Hematopoietic multipotent progenitor cell treated with erythropoietin and hydrocortisone succinate and interleukin-3 and kit ligand, for 15 days (in vitro differentiated cells): Measurements from ENCODE around the gene PRODH.
"Not testable (repeated sequence)": the region's sequence is repeated elsewhere in the genome, so short reads cannot be mapped to it uniquely, and the experiment has no call there.

Experiments
- DNase-seq: peaks from one replicate; pipeline ENCODE4 v3.0.0-alpha.2; 2015; ENCODE audit warnings: low spot score

Gene PRODH

GRCh38 chr22:18954303-18954989, 18.4 kb upstream of the PRODH start:
- peak; percentile 51 for DNase-seq

- DNase-seq = not testable (repeated sequence)
These were observed 17.0 kb upstream of the PRODH start for GRCh38 chr22:18953128-18953527.

DNA sequence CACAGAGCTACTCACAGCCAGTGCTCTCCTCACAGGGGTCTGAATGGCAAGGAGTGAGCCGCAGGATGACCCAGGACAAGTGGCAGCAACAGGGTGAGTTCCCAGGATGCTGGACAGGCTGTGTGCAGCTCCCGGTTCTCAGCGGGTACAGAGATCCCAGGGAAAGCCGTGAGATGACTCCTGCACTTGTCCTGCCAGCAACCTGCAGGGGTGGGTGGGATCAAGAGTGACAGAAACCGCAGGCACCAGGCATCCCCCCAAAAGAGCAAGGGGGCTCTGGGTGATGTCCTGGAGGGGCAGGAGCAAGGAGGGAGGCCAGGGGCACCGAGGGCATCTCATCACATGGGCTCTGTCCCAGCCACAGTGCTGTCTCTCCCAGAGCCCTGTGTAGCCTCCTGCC, 15.9 kb upstream of the PRODH start:
- DNase-seq = no peak

DNA sequence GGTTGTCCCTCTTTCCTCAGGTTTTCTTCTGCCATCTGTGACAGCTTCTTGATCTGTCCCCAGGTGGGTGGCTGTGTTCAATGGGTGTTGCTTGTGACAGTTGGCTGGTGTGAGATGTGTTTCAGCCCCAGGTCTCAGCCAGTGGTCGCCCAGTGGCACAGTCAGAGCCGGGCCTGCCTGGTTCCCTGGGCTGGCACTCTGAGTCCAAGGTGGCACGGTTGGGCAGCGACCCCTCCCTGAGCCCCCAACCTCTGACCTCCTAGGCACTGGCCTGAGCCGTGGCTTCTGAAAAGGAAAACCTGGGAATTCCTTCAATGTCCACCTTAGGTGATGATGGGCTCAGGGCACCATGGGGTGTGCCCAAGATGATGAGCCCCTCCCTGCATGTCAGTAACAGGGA, 14.0 kb upstream of the PRODH start:
- DNase-seq = no peak

- no peak for DNase-seq
These were observed 11.8 kb upstream of the PRODH start for GRCh38 chr22:18947905-18948304.

DNA sequence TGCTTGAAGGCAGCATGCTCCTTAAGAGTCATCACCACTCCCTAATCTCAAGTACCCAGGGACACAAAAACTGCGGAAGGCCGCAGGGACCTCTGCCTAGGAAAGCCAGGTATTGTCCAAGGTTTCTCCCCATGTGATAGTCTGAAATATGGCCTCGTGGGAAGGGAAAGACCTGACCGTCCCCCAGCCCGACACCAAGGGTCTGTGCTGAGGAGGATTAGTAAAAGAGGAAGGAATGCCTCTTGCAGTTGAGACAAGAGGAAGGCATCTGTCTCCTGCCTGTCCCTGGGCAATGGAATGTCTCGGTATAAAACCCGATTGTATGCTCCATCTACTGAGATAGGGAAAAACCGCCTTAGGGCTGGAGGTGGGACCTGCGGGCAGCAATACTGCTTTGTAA, 11.0 kb upstream of the PRODH start:
- not testable (repeated sequence) for DNase-seq

GRCh38 chr22:18938691-18939090, 2.6 kb upstream of the PRODH start:
- DNase-seq = not testable (repeated sequence)

- DNase-seq = not testable (repeated sequence)
These were observed 1.4 kb downstream of the PRODH start for GRCh38 chr22:18934688-18935087.

- no peak for DNase-seq
These were observed 2.2 kb downstream of the PRODH start for GRCh38 chr22:18933914-18934313.

- no peak for DNase-seq
These were observed 4.0 kb downstream of the PRODH start for GRCh38 chr22:18931905-18932652.

DNA sequence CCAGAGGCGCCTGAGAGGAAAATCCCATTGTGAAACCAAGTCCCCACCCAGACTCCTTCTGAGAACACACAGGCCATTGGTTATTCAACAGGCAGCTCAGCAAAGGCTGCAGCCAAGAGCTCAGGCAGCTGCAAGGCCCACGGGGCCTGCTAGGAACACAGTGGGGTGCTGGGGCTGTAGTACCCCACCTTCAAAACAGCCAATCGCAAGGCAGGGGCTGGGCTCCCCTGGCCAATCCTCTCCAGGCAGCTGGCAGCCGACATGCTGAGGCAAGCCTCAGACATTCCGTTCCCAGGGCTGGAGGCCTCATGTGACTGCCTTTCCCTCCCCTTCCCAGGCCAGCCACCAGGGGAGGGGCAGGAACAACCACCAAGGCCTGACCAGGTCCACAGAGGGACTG, 6.6 kb downstream of the PRODH start:
- DNase-seq = no peak

DNA sequence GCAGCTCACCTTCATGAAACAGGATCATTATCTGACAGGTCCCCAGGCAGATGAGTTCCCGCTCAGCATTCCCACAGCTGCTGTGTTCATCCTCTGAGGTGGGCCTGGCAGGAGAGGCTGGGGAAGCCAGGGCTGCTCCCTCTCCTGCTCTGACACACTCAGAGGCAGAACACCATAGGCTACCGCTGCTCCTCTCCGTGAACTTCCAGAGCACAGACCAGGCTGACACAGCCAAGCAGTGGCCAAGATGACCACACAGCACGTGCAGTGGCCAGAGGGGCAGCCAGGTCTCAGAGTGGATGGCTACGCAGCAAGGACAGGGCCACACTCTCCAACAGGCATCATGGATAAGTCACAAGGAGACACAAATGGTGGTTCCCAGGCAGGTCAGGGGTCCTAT, 8.5 kb downstream of the PRODH start:
- no peak for DNase-seq

DNA sequence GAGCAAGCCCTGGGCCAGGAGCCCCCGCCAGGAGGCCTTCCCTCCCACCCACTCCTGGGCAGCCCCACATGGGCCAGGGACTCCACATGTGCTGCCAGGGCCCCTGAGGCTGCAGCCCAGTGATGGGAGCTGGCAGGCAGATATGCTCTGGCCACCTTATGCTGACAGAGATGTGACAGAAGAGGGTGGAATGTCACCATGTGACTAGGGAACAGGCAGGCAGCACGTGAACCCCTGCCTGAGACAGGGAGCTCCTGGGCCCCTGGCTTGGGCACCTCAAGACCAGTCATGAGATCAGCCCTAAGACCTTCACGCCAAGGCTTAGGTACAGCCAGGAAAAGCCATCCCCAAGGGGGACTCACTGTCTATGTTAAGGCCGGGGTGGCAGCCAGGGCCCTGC, 9.1 kb downstream of the PRODH start:
- DNase-seq = no peak

GRCh38 chr22:18925368-18926064, 10.6 kb downstream of the PRODH start:
- no peak for DNase-seq

DNA sequence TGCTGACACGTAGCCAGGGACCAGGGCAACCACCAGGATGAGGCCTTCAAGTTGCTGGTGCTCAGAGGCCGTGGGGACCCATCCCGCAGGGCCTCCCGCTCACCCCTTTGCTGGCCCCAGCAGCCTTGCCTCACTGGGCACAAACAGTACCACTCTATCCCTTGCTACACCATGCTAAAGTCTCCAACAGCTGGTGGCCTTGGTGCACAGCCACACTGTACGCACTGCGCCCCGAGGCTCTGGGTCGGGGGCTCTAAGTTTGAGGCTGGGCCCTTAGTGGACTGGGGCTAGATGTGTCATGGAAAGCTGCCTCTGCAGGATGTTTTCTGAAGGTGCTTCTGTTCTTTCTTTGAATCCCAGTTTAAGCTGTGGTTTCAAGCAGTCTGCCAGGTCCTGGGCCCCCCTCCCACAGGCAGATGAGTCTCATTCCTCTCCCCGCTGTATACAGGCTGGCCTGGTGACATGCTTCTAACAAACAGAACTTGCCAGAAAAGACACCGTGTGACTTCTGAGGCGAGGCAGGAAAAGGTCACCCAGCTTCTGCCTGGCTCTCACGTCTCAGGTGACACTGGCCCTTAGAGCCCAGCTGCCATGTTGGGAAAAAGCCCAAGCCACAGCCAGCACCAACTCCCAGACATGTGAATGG, 15.7 kb downstream of the PRODH start:
- DNase-seq = not testable (repeated sequence)

DNA sequence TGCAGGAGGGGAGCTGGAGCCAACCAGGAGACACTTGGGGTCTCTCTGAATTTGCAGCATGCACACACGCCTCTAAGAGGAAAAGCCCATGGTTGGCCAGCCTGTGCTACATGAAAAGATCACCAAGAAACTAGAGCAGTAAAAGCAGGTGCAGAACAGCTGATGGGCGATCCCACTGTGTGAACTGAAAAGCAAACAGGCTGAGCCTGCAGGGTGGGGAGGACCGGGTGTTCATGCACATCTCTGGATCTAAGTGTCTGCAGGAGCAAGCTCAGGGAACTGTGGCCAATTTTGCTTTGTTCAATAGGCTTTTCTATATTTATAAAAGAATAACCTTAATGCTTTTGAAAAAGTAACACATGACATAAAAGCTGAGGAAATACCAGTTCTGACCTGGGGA, 18.3 kb downstream of the PRODH start:
- DNase-seq = not testable (repeated sequence)

DNA sequence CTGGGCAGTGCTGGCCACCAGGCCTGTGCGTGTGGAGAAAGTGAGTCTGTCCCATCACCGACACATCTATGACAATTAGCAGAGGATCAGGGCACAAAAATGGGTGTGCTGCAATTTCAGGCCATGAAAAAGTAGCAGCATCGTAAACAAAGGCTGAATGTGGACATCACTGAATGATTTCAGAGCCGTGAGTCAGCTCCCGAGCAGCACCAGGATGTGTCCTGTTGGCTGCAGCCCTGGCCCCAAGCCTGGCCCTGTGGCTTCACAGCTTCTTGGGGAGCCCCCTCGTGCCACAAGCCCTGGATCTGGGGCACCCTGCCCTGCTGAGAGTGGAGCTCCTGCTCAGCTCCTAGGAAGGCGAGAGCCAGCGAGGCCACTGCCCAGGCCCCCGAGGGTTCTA, 20.5 kb downstream of the PRODH start:
- not testable (repeated sequence) for DNase-seq

GRCh38 chr22:18914558-18914957, 21.5 kb downstream of the PRODH start:
- DNase-seq = not testable (repeated sequence)

DNA sequence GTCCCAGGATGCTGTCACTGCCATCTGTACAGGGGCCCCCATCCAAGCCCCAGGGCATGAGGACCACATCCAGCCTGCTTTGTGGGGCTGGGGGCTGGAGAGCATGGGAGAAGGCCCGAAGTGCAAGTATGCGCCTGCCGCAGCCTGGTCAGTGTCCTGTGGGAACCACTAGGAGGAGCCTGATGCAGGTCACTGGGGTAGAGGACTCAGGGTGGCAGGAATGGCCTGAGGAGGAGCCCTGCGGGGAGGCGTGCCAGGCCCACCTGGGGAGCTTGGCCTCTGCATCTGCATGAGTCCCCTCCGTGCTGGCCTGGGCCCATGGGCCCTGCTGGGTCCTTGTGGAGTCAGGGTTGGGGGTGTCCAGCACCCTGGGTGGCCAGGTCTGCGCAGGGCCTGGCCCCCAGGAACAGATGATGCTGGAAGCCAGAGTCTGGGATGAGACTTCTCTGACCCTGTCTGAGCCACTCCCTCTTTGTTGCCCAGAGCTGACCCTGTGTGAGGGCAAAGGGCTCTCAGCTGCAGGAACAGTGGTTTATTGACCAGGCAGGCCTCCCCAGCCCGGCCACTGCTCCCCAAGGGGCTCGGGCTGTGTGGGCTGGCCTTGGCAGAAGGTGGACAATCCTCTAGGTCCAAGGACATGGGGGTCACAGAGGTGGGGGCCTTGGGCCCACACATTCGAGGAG, 23.7 kb downstream of the PRODH start:
- not testable (repeated sequence) for DNase-seq

- not testable (repeated sequence) for DNase-seq
These were observed 24.6 kb downstream of the PRODH start for GRCh38 chr22:18911535-18911934.

- DNase-seq = no peak
These were observed 26.5 kb downstream of the PRODH start for GRCh38 chr22:18909556-18909955.

DNA sequence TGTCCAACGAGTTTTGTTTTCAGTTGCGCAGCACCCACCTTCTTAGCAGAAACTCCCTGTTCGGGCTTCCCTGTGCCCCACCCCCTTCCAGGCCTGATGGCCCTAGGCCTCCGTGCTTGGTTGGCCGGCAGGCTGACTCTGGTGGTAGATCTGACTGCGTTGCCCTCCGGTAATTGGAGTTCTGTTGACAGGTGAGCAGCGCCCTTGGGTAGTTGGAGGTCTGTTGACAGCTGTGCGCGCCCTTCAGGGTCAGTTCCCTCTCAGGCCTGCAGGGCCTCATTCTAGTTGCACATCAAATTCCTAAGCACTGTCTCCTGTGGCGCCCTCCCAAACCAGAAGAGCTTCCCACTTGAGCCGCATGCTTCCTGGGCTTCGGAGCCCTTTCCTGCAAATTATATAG, 29.2 kb downstream of the PRODH start:
- DNase-seq = no peak
